IPS-NIHi7 (cell line): ENCODE measurements around the gene STAM2.

Experiments
- DNase-seq: peaks from one replicate; pipeline ENCODE4 v3.0.0; 2012; ENCODE audit warnings: mixed read lengths; ENCODE audit errors: extremely low spot score

The STAM2 gene

GRCh38 chr2:152071518-152071917 is 104.0 kb downstream of the STAM2 start:
- no peak for DNase-seq

- DNase-seq = no peak
Observed at GRCh38 chr2:152071092-152071491, 104.5 kb downstream of the STAM2 start.

- DNase-seq = no peak
Observed at GRCh38 chr2:152068226-152068625, 107.3 kb downstream of the STAM2 start.

DNA sequence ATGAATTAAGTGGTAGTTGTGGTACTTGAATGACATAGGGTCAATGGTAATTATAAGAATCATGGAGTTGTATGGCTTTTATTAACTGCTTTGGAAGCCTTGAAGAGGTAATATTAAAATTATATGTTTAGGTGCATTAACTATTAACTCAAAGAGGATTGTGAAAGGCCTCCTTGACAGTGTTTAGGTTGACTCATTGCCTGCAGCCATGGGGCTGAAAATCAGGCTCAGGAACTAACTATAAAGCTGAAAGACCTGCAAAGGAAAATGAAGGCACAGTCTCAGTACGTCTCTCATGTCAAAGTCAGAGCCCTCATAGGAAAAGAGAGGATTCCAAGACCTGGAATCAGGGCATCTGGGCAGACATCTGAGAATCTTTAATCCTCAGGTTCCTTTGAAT is 107.7 kb downstream of the STAM2 start:
- no peak for DNase-seq
